Peyer's patch (tissue), 4 donors: Measurements from ENCODE around the gene HCAR1.

Source experiments
- POLR2A ChIP-seq, 2 donors: fragments of 450-650 bp; IDR thresholded peaks; one replicate each; pipeline ENCODE4 v1.5.1; 2017; ENCODE audit warnings: antibody characterized with exemption in 2 of 2, mild to moderate bottlenecking in 2 of 2, moderate library complexity in 2 of 2
- TF ChIP-seq, protein P1 (sequence below), 6 experiments: fragments of 450-650 bp in 4 of 6; fragments of 200-600 bp in 2 of 6; sonication (generic) in 1 of 6; IDR thresholded peaks; one replicate each; pipeline ENCODE4 v1.5.1; 2017 to 2019; ENCODE audit warnings: antibody characterized with exemption in 6 of 6, mild to moderate bottlenecking in 3 of 6, moderate library complexity in 1 of 6

DNA sequence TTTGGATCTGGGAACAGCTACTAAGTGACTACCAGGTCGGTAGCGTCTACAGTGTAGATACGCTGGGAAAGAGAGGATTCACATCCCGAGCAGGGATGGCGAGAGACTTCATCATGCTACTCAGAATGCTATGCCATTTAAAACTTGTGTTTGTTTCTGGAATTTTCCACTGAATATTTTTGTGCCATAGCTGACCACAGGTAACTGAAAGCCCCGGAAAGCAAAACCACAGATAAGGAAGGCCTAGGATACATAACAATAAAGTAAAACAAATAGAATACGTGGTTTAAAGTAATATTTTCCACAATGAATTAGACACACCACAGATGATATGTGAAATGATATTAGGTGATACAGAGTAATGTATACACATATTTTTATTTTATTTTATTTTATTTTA lies 7.9 kb upstream of the HCAR1 start:
- TF ChIP-seq, protein P1, sequence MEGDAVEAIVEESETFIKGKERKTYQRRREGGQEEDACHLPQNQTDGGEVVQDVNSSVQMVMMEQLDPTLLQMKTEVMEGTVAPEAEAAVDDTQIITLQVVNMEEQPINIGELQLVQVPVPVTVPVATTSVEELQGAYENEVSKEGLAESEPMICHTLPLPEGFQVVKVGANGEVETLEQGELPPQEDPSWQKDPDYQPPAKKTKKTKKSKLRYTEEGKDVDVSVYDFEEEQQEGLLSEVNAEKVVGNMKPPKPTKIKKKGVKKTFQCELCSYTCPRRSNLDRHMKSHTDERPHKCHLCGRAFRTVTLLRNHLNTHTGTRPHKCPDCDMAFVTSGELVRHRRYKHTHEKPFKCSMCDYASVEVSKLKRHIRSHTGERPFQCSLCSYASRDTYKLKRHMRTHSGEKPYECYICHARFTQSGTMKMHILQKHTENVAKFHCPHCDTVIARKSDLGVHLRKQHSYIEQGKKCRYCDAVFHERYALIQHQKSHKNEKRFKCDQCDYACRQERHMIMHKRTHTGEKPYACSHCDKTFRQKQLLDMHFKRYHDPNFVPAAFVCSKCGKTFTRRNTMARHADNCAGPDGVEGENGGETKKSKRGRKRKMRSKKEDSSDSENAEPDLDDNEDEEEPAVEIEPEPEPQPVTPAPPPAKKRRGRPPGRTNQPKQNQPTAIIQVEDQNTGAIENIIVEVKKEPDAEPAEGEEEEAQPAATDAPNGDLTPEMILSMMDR (IDR thresholded peaks at IDR 0.05): no peak
- no peak for TF ChIP-seq POLR2A (IDR thresholded peaks at IDR 0.05)
